Measurements from ENCODE around the gene OFD1.

- TF ChIP-seq YY1 (IDR thresholded peaks at IDR 0.05; ENCODE audit: insufficient read depth, insufficient read length) (no peak), SUZ12 (IDR thresholded peaks at IDR 0.05; ENCODE audit: extremely low read depth, insufficient read depth, insufficient read length) (no peak), ZNF274 (IDR thresholded peaks at IDR 0.05; ENCODE audit: low read depth, low read length) (no peak)
These were observed 17.6 kb upstream of the OFD1 start for GRCh38 chrX:13716905-13717304.
